Muscle of leg (tissue), 11 donors: ENCODE measurements around the gene PRM3. TPM values are rescaled to one million over a fixed set of nuclear protein-coding genes. Genes with fewer than 3 reads are reported as not detected.
A peak's percentile ranks its signal among the peaks of the same experiment; 100 is the strongest.
"Not testable (repeated sequence)": the region's sequence is repeated elsewhere in the genome, so short reads cannot be mapped to it uniquely, and the experiment has no call there.

ENCODE experiments used
- DNase-seq: peaks from one replicate; pipeline ENCODE4 v3.0.0; 2013
- H3K27ac ChIP-seq: one replicate; pipeline ENCODE4 v1.5.1; 2013; ENCODE audit warnings: mild to moderate bottlenecking, low read length, control low read depth
- H3K27me3 ChIP-seq: one replicate; pipeline ENCODE4 v1.6.1; 2013; ENCODE audit warnings: low read length; ENCODE audit not compliant: control insufficient read depth, insufficient read depth
- H3K36me3 ChIP-seq: one replicate; pipeline ENCODE4 v1.6.1; 2013; ENCODE audit warnings: low read length; ENCODE audit not compliant: control insufficient read depth, insufficient read depth
- H3K4me1 ChIP-seq: one replicate; pipeline ENCODE4 v1.6.1; 2013; ENCODE audit warnings: low read length; ENCODE audit not compliant: control insufficient read depth, insufficient read depth
- H3K4me3 ChIP-seq: one replicate; pipeline ENCODE4 v1.5.1; 2013; ENCODE audit warnings: low read length, control low read depth
- H3K9me3 ChIP-seq: replicated peaks from 2 replicates; pipeline ENCODE4 v1.6.1; 2013; ENCODE audit warnings: low read depth, low read length; ENCODE audit not compliant: control insufficient read depth
- WGBS: methylation state at CpG from one replicate; pipeline ENCODE4 v1.1.5; 2013; ENCODE audit warnings: missing lambda C conversion rate; ENCODE audit not compliant: insufficient coverage; 5-methylcytosine and 5-hydroxymethylcytosine counted together
- polyA plus RNA-seq, 8 donors: library from polyadenylated mRNA; unstranded; fragments of 120-200 nt; gene quantifications; one replicate each; pipeline versions ENCODE4 v1.2.1 to v1.2.3, GENCODE V29; 2013; ENCODE audit warnings: inconsistent platforms in 1 of 8, low replicate concordance in 1 of 8; ENCODE audit not compliant: insufficient read length in 8 of 8, insufficient read depth in 1 of 8
- total RNA-seq: library from RNA; stranded (reverse); fragments of 120-200 nt; gene quantifications from one replicate; pipeline ENCODE4 v1.2.4, GENCODE V29; 2013

The PRM3 gene
- total and polyA plus RNA-seq, 9 donors: not detected

GRCh38 chr16:11296706-11297491 lies 23.5 kb upstream of the PRM3 start:
- WGBS: 54% methylated on average over 2 of the region's 10 CpGs
- H3K36me3 ChIP-seq: no peaks in the 10 kb centered on the region
- H3K4me1 ChIP-seq: peaks cover 16% of the 10 kb centered on the region
- no peak overlapping the region for H3K27ac ChIP-seq
- no peaks in the 10 kb centered on the region for H3K27me3 ChIP-seq
- H3K4me3 ChIP-seq: no peak overlapping the region
- H3K9me3 ChIP-seq: no peaks in the 10 kb centered on the region
- DNase-seq: no peak

GRCh38 chr16:11296351-11296705 lies 22.9 kb upstream of the PRM3 start:
- 60% methylated on average over 1 of the region's 3 CpGs for WGBS
- Histone ChIP-seq H3K4me1 (peaks cover 16% of the 10 kb centered on the region), H3K9me3 (no peaks in the 10 kb centered on the region)

GRCh38 chr16:11295672-11296071 lies 22.2 kb upstream of the PRM3 start:
- no peak overlapping the region for H3K4me3 ChIP-seq
- H3K27me3 ChIP-seq: no peaks in the 10 kb centered on the region
- H3K9me3 ChIP-seq: no peaks in the 10 kb centered on the region
- no peak for DNase-seq
- H3K27ac ChIP-seq: no peak overlapping the region
- peaks cover 16% of the 10 kb centered on the region for H3K4me1 ChIP-seq
- 80% methylated on average over 3 of the region's 4 CpGs for WGBS
- no peaks in the 10 kb centered on the region for H3K36me3 ChIP-seq

More at GRCh38 chr16:11296351-11296705, 22.9 kb upstream of the PRM3 start:
- H3K36me3 ChIP-seq: no peaks in the 10 kb centered on the region
- no peaks in the 10 kb centered on the region for H3K27me3 ChIP-seq
- DNase-seq: no peak
- H3K4me3 ChIP-seq: no peak overlapping the region
- H3K27ac ChIP-seq: no peak overlapping the region

- DNase-seq: no peak
- Histone ChIP-seq H3K27ac (no peak overlapping the region), H3K4me3 (no peak overlapping the region), H3K9me3 (no peaks in the 10 kb centered on the region), H3K36me3 (no peaks in the 10 kb centered on the region), H3K27me3 (no peaks in the 10 kb centered on the region), H3K4me1 (peaks cover 8% of the 10 kb centered on the region)
- 85% methylated on average over 2 of the region's 7 CpGs for WGBS
Observed at GRCh38 chr16:11292076-11292748, 18.8 kb upstream of the PRM3 start.

- Histone ChIP-seq H3K4me3 (no peak overlapping the region), H3K4me1 (no peaks in the 10 kb centered on the region), H3K9me3 (no peaks in the 10 kb centered on the region), H3K36me3 (no peaks in the 10 kb centered on the region), H3K27ac (no peak overlapping the region), H3K27me3 (no peaks in the 10 kb centered on the region)
- DNase-seq: peak; percentile 47
- WGBS: 35% methylated on average over 6 of the region's 10 CpGs
Observed at GRCh38 chr16:11291091-11291703, 17.8 kb upstream of the PRM3 start.

GRCh38 chr16:11290102-11290893 lies 16.9 kb upstream of the PRM3 start:
- 91% methylated on average over 8 of the region's 8 CpGs for WGBS
- H3K4me3 ChIP-seq: no peak overlapping the region
- H3K27me3 ChIP-seq: no peaks in the 10 kb centered on the region
- no peaks in the 10 kb centered on the region for H3K36me3 ChIP-seq
- H3K9me3 ChIP-seq: no peaks in the 10 kb centered on the region
- no peaks in the 10 kb centered on the region for H3K4me1 ChIP-seq
- no peak overlapping the region for H3K27ac ChIP-seq
- no peak for DNase-seq

GRCh38 chr16:11289696-11290095 lies 16.3 kb upstream of the PRM3 start:
- not testable (repeated sequence) for DNase-seq, H3K36me3 ChIP-seq, H3K27me3 ChIP-seq, H3K4me3 ChIP-seq, H3K4me1 ChIP-seq, H3K27ac ChIP-seq, H3K9me3 ChIP-seq
- WGBS: no CpG with 5 or more reads among the region's 4 CpGs

- no peak for DNase-seq
- no CpG with 5 or more reads among the region's 2 CpGs for WGBS
- Histone ChIP-seq H3K4me3 (no peak overlapping the region), H3K36me3 (no peaks in the 10 kb centered on the region), H3K27me3 (no peaks in the 10 kb centered on the region), H3K9me3 (no peaks in the 10 kb centered on the region), H3K27ac (no peak overlapping the region), H3K4me1 (no peaks in the 10 kb centered on the region)
Observed at GRCh38 chr16:11289202-11289601, 15.8 kb upstream of the PRM3 start.

GRCh38 chr16:11285842-11286241 lies 12.4 kb upstream of the PRM3 start:
- Histone ChIP-seq H3K27me3 (no peaks in the 10 kb centered on the region), H3K27ac (no peak overlapping the region), H3K9me3 (no peaks in the 10 kb centered on the region), H3K4me1 (no peaks in the 10 kb centered on the region), H3K4me3 (no peak overlapping the region), H3K36me3 (no peaks in the 10 kb centered on the region)
- WGBS: no CpG with 5 or more reads among the region's 2 CpGs
- no peak for DNase-seq

GRCh38 chr16:11283820-11284248 lies 10.4 kb upstream of the PRM3 start:
- DNase-seq: no peak

More at GRCh38 chr16:11283820-11284248, 10.4 kb upstream of the PRM3 start:
- H3K4me1 ChIP-seq: no peaks in the 10 kb centered on the region
- H3K27me3 ChIP-seq: no peaks in the 10 kb centered on the region
- no peaks in the 10 kb centered on the region for H3K9me3 ChIP-seq
- H3K36me3 ChIP-seq: no peaks in the 10 kb centered on the region
- no peak overlapping the region for H3K27ac ChIP-seq
- 70% methylated on average over 2 of the region's 4 CpGs for WGBS
- no peak overlapping the region for H3K4me3 ChIP-seq
